Measurements from ENCODE around the gene PIK3C3. TPM values are rescaled to one million over a fixed set of nuclear protein-coding genes. Genes with fewer than 3 reads are reported as not detected.
"Not testable (repeated sequence)": the region's sequence is repeated elsewhere in the genome, so short reads cannot be mapped to it uniquely, and the experiment has no call there.

PIK3C3 gene
- total and polyA plus RNA-seq, 9 donors: 24.4 to 60.3 (median 47.7) TPM

DNA sequence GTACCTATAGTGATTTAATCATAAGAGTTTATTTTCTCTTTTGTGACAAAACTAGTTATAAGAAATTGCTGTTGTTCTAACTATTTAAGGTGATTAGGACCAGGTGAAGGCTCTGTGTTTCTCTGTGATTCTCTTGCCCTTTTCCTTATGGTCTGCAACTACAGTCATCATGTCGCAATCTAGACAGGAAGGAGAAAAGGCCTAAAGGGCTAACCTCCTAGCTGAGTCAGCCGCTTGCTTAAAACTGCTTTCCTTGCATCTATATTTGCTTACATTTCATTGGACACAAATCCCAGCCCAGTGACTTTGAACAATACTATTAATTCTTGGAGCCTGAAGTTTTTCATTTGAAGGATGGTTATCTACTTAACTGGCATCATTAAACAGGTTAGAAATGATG is 93.1 kb downstream of the PIK3C3 start:
- TF ChIP-seq EP300 (IDR thresholded peaks at IDR 0.05): no peak
- no peak for TF ChIP-seq POLR2A (IDR thresholded peaks at IDR 0.05)
- TF ChIP-seq, protein P1, sequence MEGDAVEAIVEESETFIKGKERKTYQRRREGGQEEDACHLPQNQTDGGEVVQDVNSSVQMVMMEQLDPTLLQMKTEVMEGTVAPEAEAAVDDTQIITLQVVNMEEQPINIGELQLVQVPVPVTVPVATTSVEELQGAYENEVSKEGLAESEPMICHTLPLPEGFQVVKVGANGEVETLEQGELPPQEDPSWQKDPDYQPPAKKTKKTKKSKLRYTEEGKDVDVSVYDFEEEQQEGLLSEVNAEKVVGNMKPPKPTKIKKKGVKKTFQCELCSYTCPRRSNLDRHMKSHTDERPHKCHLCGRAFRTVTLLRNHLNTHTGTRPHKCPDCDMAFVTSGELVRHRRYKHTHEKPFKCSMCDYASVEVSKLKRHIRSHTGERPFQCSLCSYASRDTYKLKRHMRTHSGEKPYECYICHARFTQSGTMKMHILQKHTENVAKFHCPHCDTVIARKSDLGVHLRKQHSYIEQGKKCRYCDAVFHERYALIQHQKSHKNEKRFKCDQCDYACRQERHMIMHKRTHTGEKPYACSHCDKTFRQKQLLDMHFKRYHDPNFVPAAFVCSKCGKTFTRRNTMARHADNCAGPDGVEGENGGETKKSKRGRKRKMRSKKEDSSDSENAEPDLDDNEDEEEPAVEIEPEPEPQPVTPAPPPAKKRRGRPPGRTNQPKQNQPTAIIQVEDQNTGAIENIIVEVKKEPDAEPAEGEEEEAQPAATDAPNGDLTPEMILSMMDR (IDR thresholded peaks at IDR 0.05): no peak
- H3K4me1 ChIP-seq (ENCODE audit: insufficient read depth): peaks cover 2% of the 10 kb centered on the region
- intact Hi-C loops (cut with DNase I): no loop called here
- no peaks in the 10 kb centered on the region for H3K27me3 ChIP-seq
- H3K27ac ChIP-seq: no peak overlapping the region
- 86 to 97% (median 97%) methylated on average over 2 of the region's 2 CpGs for WGBS, 3 donors
- H3K9me3 ChIP-seq: no peaks in the 10 kb centered on the region
- DNase-seq: no peak
- no peak overlapping the region for H3K4me3 ChIP-seq
- H3K36me3 ChIP-seq: no peaks in the 10 kb centered on the region

DNA sequence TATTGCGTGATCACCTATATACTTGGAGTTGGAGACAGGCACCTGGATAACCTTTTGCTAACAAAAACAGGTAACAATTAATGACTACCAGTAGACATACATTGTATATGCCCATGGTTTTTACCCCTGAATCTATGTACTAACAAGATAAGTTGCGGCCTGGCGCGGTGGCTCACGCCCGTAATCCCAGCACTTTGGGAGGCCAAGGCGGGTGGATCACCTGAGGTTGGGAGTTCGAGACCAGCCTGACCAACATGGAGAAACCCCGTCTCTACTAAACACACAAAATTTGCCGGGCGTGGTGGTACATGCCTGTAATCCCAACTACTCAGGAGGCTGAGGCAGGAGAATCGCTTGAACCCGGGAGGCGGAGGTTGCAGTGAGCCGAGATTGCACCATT is 94.5 kb downstream of the PIK3C3 start:
- H3K4me3 ChIP-seq; H3K9me3 ChIP-seq; intact Hi-C loops (cut with DNase I); H3K27ac ChIP-seq; H3K27me3 ChIP-seq; DNase-seq; H3K36me3 ChIP-seq; H3K4me1 ChIP-seq (ENCODE audit: insufficient read depth): not testable (repeated sequence)
- 97 to 98% (median 97%) methylated on average over 15 of the region's 15 CpGs for WGBS, 3 donors

DNA sequence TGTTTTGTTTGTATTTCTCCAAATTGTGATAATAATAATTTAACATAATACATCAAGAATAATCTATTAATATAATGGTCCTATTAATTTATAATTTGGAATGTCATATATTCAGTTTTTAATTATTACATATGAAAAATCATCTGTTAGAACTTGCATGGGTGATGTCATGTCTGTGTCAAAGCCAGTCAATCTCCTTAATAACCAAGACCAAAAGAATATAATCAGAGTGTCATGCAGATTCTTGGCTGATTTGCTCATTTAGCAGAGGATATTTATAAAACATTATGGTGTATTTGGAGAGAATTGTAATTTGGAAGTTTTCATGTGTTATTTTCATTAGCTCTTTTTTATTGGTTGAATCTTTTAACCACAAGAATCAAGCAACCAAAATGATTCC is 96.4 kb downstream of the PIK3C3 start:
- Histone ChIP-seq H3K27me3 (no peaks in the 10 kb centered on the region), H3K4me3 (no peak overlapping the region), H3K27ac (no peak overlapping the region), H3K9me3 (no peaks in the 10 kb centered on the region), H3K4me1 (ENCODE audit: insufficient read depth) (peaks cover 2% of the 10 kb centered on the region), H3K36me3 (no peaks in the 10 kb centered on the region)
- DNase-seq: no peak
- TF ChIP-seq EP300 (IDR thresholded peaks at IDR 0.05) (no peak), POLR2A (IDR thresholded peaks at IDR 0.05) (no peak)
- TF ChIP-seq, protein P1 (IDR thresholded peaks at IDR 0.05): no peak
- intact Hi-C loops (cut with DNase I): no loop called here

DNA sequence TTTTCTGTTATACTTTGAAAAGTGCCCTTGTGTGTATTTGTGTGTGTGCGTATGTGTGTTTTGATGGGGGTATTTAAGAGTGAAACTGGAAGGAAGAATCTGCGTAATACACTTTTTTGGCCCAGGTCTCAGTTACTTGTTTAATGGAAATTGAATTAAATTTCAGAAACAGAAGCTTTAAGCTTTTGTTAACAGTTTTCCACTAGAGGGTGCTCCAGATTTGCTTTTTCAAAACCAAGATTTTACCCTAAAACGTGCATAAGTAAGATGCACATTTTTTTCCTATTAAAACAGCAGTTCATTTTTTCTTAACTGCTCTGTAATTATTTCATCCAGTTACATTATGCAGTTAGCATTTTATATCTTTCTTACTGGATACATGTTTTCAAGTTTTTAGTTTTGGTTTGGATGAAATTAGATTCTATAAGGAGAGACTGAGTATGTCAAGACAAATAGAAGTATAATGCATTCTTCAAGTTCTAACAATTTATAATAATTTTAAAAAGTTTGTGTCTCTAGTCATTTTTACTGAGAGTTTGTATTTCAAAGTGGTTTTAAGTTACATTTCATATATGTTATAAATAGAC is 97.2 kb downstream of the PIK3C3 start:
- Histone ChIP-seq H3K9me3 (no peaks in the 10 kb centered on the region), H3K36me3 (no peaks in the 10 kb centered on the region), H3K4me3 (no peak overlapping the region), H3K27ac (no peak overlapping the region), H3K27me3 (no peaks in the 10 kb centered on the region), H3K4me1 (ENCODE audit: insufficient read depth) (peaks cover 2% of the 10 kb centered on the region)
- intact Hi-C loops (cut with DNase I): no loop called here
- WGBS, 3 donors: 40 to 75% (median 66%) methylated on average over 3 of the region's 3 CpGs
- no peak for TF ChIP-seq EP300 (IDR thresholded peaks at IDR 0.05)
- no peak for DNase-seq

DNA sequence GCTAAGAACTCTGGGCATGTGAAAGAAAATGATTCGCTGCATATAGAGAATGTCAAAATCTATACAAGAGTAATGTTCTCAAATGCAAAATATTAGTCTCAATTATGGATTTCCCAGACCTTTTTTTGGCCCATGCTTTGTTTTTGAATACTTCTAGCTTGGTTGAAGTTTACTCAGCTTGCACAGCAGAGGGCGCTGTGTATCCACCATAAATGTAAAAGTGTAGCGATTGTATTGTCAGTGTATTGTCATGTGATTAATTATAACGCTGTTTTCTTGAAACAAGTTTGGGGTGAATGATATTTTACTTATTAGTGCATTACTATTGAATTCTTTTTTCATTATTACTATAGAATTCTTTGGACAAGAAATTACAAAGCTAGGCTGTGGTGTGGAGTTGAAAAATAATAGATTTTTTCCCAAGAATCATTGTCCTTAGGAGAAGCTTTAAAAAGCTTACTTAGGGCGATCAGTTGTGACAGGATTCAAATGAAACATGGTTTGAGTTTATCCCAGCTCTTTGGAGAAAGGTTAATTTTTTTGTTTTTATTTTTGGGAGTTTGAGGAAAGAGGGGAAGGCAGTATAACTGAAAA is 98.3 kb downstream of the PIK3C3 start:
- H3K4me1 ChIP-seq (ENCODE audit: insufficient read depth): no peaks in the 10 kb centered on the region
- H3K27ac ChIP-seq: no peak overlapping the region
- no peaks in the 10 kb centered on the region for H3K36me3 ChIP-seq
- H3K4me3 ChIP-seq: no peak overlapping the region
- DNase-seq: peak; percentile 33 to 69 (median 38)
- H3K27me3 ChIP-seq: no peaks in the 10 kb centered on the region
- 11 to 31% (median 15%) methylated on average over 5 of the region's 5 CpGs for WGBS, 3 donors
- no peak for TF ChIP-seq POLR2A (IDR thresholded peaks at IDR 0.05)
- TF ChIP-seq, protein P1 (IDR thresholded peaks at IDR 0.05): peak; percentile 38 to 58 (median 46)
- H3K9me3 ChIP-seq: no peaks in the 10 kb centered on the region
- intact Hi-C loops (cut with DNase I): no loop called here

Measured in ovary (tissue), 9 donors.